Spleen (tissue), 7 donors: Measurements from ENCODE around the gene XRCC4.

Experiments
- CTCF ChIP-seq, 11 experiments: fragments of 200-600 bp in 7 of 11; fragments of 450-650 bp in 4 of 11; sonication (generic) in 4 of 11; IDR thresholded peaks in 8 of 11; conservative IDR thresholded peaks in 3 of 11; 1 replicate in 7 of 11; 2 replicates in 4 of 11; pipeline versions ENCODE4 v1.4.0 to v1.8.0; 2016 to 2021; ENCODE audit warnings: antibody characterized with exemption in 11 of 11, inconsistent platforms in 4 of 11, mild to moderate bottlenecking in 1 of 11
- POLR2A ChIP-seq, 3 donors: fragments of 450-650 bp; IDR thresholded peaks; one replicate each; pipeline ENCODE4 v1.5.1; 2017; ENCODE audit warnings: antibody characterized with exemption in 3 of 3, mild to moderate bottlenecking in 1 of 3
- donor health status: DM: no; HTN: no; CAD: no; lungs with moderate emphysema.
- donor health status: DM: no; HTN: no; CAD: no.
- donor health status: DM: no; HTN: no; CAD: no.

- TF ChIP-seq CTCF (IDR thresholded peaks at IDR 0.05 in 8 of 11, conservative IDR thresholded peaks at IDR 0.05 in 3 of 11) (no peak), POLR2A (IDR thresholded peaks at IDR 0.05) (no peak)
These were observed 94.7 kb downstream of the XRCC4 start for GRCh38 chr5:83172011-83172410.
